HepG2 (cell line): ENCODE measurements around the gene C1QTNF5. TPM values are rescaled to one million over a fixed set of nuclear protein-coding genes. Genes with fewer than 3 reads are reported as not detected.

Experiments used
- AGO2 ChIP-seq: fragments of 200-400 bp; formaldehyde crosslinking; optimal IDR thresholded peaks from 2 replicates; pipeline ENCODE3; 2017; ENCODE audit warnings: mild to moderate bottlenecking, low read depth, low read length, moderate library complexity
- CCAR2 ChIP-seq: fragments of 200-400 bp; formaldehyde crosslinking; optimal IDR thresholded peaks from 2 replicates; pipeline ENCODE3; 2018; ENCODE audit warnings: low read depth, mild to moderate bottlenecking, low read length, moderate library complexity
- EED ChIP-seq: sonication (generic); formaldehyde crosslinking; IDR thresholded peaks from 2 replicates; pipeline ENCODE4 v1.5.0; 2020; ENCODE audit warnings: mild to moderate bottlenecking, missing genetic modification reagents
- ELF3 ChIP-seq: IDR thresholded peaks from 2 replicates; pipeline ENCODE4 v1.6.1; 2016; ENCODE audit warnings: missing genetic modification reagents, missing compliant biosample characterization
- KDM3A ChIP-seq: IDR thresholded peaks from 2 replicates; pipeline ENCODE4 v1.6.1; 2018; ENCODE audit warnings: low read depth, missing compliant biosample characterization
- LCORL ChIP-seq, 2 experiments: fragments of 450-650 bp in 1 of 2; sonication (generic) in 1 of 2; formaldehyde crosslinking in 1 of 2; IDR thresholded peaks; 2 replicates each; pipeline versions ENCODE4 v1.5.0 to v1.6.1; 2017 to 2020; ENCODE audit warnings: antibody characterized with exemption in 1 of 2, missing genetic modification reagents in 1 of 2
- MTA1 ChIP-seq: sonication (generic); formaldehyde crosslinking; IDR thresholded peaks from 2 replicates; pipeline ENCODE4 v1.4.0; 2020; ENCODE audit warnings: missing genetic modification reagents, mild to moderate bottlenecking, borderline replicate concordance
- NKX3-1 ChIP-seq: sonication (generic); formaldehyde crosslinking; IDR thresholded peaks from 2 replicates; pipeline ENCODE4 v1.5.0; 2020; ENCODE audit warnings: missing genetic modification reagents
- PHF21A ChIP-seq: sonication (generic); formaldehyde crosslinking; IDR thresholded peaks from 2 replicates; pipeline ENCODE4 v1.5.0; 2020; ENCODE audit warnings: mild to moderate bottlenecking, missing genetic modification reagents
- PITX1 ChIP-seq: sonication (generic); formaldehyde crosslinking; IDR thresholded peaks from 2 replicates; pipeline ENCODE4 v1.5.1; 2020; ENCODE audit warnings: mild to moderate bottlenecking, missing genetic modification reagents
- PRPF4 ChIP-seq: fragments of 200-400 bp; formaldehyde crosslinking; IDR thresholded peaks from 2 replicates; pipeline ENCODE4 v1.6.1; 2016; ENCODE audit warnings: low read length, low read depth; ENCODE audit not compliant: poor library complexity, severe bottlenecking
- RBM22 ChIP-seq: fragments of 200-400 bp; formaldehyde crosslinking; optimal IDR thresholded peaks from 2 replicates; pipeline ENCODE3; 2017; ENCODE audit warnings: mild to moderate bottlenecking, low read length, moderate library complexity
- SPEN ChIP-seq: sonication (generic); formaldehyde crosslinking; IDR thresholded peaks from 2 replicates; pipeline ENCODE4 v1.5.1; 2020; ENCODE audit warnings: low read depth, mild to moderate bottlenecking, missing genetic modification reagents
- TEAD3 ChIP-seq: optimal IDR thresholded peaks from 2 replicates; pipeline ENCODE3; 2016; ENCODE audit warnings: borderline replicate concordance
- THAP11 ChIP-seq: IDR thresholded peaks from 2 replicates; pipeline ENCODE4 v1.6.1; 2016; ENCODE audit warnings: missing biosample characterization, missing genetic modification reagents
- ZBTB20 ChIP-seq: sonication (generic); formaldehyde crosslinking; IDR thresholded peaks from 2 replicates; pipeline ENCODE4 v1.8.1; 2023; ENCODE audit warnings: missing genetic modification reagents, low read depth, mild to moderate bottlenecking, borderline replicate concordance
- ZBTB38 ChIP-seq: sonication (generic); formaldehyde crosslinking; IDR thresholded peaks from 2 replicates; pipeline ENCODE4 v1.5.1; 2020; ENCODE audit warnings: mild to moderate bottlenecking, missing genetic modification reagents
- ZIK1 ChIP-seq: sonication (generic); formaldehyde crosslinking; IDR thresholded peaks from 2 replicates; pipeline ENCODE4 v1.5.0; 2020; ENCODE audit warnings: mild to moderate bottlenecking, low read depth, missing genetic modification reagents, borderline replicate concordance
- polyA plus RNA-seq, 8 experiments: library from polyadenylated mRNA; depleted of rRNA in 3 of 8; stranded (reverse) in 7 of 8; unstranded in 1 of 8; fragments of >200 nt; fragmentation: Illumina TruSeq in 4 of 8; extraction: Trizol in 4 of 8; gene quantifications; 2 replicates each; pipeline versions ENCODE4 v1.2.1 to v1.2.3, GENCODE V29; 2011 to 2016; ENCODE audit warnings: low read depth in 4 of 8, missing spikeins in 1 of 8, mixed read lengths in 1 of 8; ENCODE audit not compliant: insufficient read depth in 1 of 8
- total RNA-seq, 5 experiments: library from RNA; depleted of rRNA; stranded (reverse); fragments of >200 nt; fragmentation: Illumina TruSeq; extraction: Trizol; gene quantifications; 2 replicates each; pipeline ENCODE4 v1.2.3, GENCODE V29; 2016; ENCODE audit warnings: low read depth in 1 of 5
- TF ChIP-seq, protein P1 (sequence below): fragments of 450-650 bp; IDR thresholded peaks from 2 replicates; pipeline ENCODE4 v1.6.1; 2016
- TF ChIP-seq, protein P2 (sequence below): sonication (generic); formaldehyde crosslinking; IDR thresholded peaks from 2 replicates; pipeline ENCODE4 v1.5.0; 2020; ENCODE audit warnings: missing genetic modification reagents
- TF ChIP-seq, protein P3 (sequence below): sonication (generic); formaldehyde crosslinking; IDR thresholded peaks from 2 replicates; pipeline ENCODE4 v1.5.1; 2020; ENCODE audit warnings: mild to moderate bottlenecking, moderate library complexity, missing genetic modification reagents
- TF ChIP-seq, protein P4 (sequence below): sonication (generic); formaldehyde crosslinking; IDR thresholded peaks from 2 replicates; pipeline ENCODE4 v1.4.0; 2020; ENCODE audit warnings: missing genetic modification reagents

C1QTNF5 gene
- total and polyA plus RNA-seq, 2 of the 13 experiments (the other 11 are each of a cell fraction or from before 2014, with no cell fraction given): 0.86 to 1.2 TPM

DNA sequence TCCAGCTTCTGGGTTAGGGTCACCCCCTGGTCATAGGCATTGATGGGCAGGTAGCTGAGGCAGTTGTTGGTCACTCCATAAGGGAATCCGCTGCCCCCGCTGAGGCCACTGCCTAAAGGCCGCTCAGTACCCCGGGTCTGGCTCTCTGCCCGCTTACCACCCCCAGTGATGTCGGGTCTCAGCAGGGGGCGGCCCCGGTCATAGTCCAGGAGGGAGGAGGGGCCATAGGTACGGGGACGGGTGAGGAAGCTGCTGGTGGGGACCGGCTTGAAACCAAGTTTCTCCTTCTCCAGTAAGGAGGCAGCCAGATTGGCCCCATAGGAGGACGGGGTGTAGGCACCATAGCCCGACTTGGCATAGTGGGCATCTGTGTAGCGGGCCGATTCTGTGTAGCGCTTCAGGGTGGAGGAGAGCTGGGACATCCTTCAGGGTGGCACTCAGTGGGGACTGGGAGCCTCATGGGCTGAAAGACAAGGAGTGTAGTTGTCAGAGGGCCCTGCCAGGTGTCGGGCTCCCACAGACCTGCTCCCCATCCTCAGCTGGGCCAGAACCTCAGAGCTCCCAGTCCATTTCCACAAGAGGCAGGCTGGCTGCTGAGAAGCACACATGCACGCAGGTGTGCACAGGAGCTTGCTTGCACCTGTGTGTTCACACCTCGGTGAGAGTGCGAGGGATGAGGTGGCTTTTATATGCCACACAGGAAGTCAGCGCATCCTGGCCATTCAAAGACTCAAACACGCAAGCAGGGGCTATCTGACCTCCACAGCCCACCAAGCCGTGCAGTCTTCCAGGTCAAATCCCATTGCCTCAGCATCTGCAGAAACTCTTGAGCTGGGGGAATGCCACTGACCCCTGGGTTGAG is 32.6 kb upstream of the C1QTNF5 start (continued):
- TF ChIP-seq ZIK1 (CRISPR knock-in tag): no peak
- TF ChIP-seq NKX3-1 (CRISPR knock-in tag): no peak
- no peak for TF ChIP-seq PRPF4
- no peak for TF ChIP-seq THAP11
- TF ChIP-seq PHF21A (CRISPR knock-in tag): 0 out of 2 replicates have a peak, but pooled peaks have one; percentile 20
- no peak for TF ChIP-seq ELF3 (CRISPR knock-in tag)
- TF ChIP-seq EED (CRISPR knock-in tag): 0 out of 2 replicates have a peak, but pooled peaks have one; percentile 73
- TF ChIP-seq, protein P1, sequence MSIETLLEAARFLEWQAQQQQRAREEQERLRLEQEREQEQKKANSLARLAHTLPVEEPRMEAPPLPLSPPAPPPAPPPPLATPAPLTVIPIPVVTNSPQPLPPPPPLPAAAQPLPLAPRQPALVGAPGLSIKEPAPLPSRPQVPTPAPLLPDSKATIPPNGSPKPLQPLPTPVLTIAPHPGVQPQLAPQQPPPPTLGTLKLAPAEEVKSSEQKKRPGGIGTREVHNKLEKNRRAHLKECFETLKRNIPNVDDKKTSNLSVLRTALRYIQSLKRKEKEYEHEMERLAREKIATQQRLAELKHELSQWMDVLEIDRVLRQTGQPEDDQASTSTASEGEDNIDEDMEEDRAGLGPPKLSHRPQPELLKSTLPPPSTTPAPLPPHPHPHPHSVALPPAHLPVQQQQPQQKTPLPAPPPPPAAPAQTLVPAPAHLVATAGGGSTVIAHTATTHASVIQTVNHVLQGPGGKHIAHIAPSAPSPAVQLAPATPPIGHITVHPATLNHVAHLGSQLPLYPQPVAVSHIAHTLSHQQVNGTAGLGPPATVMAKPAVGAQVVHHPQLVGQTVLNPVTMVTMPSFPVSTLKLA: no peak
- TF ChIP-seq, protein P2, sequence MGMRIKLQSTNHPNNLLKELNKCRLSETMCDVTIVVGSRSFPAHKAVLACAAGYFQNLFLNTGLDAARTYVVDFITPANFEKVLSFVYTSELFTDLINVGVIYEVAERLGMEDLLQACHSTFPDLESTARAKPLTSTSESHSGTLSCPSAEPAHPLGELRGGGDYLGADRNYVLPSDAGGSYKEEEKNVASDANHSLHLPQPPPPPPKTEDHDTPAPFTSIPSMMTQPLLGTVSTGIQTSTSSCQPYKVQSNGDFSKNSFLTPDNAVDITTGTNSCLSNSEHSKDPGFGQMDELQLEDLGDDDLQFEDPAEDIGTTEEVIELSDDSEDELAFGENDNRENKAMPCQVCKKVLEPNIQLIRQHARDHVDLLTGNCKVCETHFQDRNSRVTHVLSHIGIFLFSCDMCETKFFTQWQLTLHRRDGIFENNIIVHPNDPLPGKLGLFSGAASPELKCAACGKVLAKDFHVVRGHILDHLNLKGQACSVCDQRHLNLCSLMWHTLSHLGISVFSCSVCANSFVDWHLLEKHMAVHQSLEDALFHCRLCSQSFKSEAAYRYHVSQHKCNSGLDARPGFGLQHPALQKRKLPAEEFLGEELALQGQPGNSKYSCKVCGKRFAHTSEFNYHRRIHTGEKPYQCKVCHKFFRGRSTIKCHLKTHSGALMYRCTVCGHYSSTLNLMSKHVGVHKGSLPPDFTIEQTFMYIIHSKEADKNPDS: no peak
- TF ChIP-seq TEAD3 (CRISPR knock-in tag): peak; percentile 7
- TF ChIP-seq ZBTB20 (CRISPR knock-in tag): 0 out of 2 replicates have a peak, but pooled peaks have one; percentile 30
- no peak for TF ChIP-seq SPEN (CRISPR knock-in tag)
- no peak for TF ChIP-seq KDM3A
- TF ChIP-seq PITX1 (CRISPR knock-in tag): peak; percentile 14; the same call in 1 of the 2 replicates
- TF ChIP-seq AGO2: peak; percentile 7
- TF ChIP-seq RBM22: peak; percentile 24
- TF ChIP-seq ZBTB38: 0 out of 2 replicates have a peak, but pooled peaks have one; percentile 21
- no peak for TF ChIP-seq LCORL (IDR thresholded peaks at IDR 0.05)
- 0 out of 2 replicates have a peak, but pooled peaks have one; percentile 34 for TF ChIP-seq LCORL (CRISPR knock-in tag; IDR thresholded peaks at IDR 0.05)
- TF ChIP-seq, protein P3, sequence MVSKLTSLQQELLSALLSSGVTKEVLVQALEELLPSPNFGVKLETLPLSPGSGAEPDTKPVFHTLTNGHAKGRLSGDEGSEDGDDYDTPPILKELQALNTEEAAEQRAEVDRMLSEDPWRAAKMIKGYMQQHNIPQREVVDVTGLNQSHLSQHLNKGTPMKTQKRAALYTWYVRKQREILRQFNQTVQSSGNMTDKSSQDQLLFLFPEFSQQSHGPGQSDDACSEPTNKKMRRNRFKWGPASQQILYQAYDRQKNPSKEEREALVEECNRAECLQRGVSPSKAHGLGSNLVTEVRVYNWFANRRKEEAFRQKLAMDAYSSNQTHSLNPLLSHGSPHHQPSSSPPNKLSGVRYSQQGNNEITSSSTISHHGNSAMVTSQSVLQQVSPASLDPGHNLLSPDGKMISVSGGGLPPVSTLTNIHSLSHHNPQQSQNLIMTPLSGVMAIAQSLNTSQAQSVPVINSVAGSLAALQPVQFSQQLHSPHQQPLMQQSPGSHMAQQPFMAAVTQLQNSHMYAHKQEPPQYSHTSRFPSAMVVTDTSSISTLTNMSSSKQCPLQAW (CRISPR knock-in tag): 0 out of 2 replicates have a peak, but pooled peaks have one; percentile 4
- no peak for TF ChIP-seq CCAR2
- TF ChIP-seq, protein P4, sequence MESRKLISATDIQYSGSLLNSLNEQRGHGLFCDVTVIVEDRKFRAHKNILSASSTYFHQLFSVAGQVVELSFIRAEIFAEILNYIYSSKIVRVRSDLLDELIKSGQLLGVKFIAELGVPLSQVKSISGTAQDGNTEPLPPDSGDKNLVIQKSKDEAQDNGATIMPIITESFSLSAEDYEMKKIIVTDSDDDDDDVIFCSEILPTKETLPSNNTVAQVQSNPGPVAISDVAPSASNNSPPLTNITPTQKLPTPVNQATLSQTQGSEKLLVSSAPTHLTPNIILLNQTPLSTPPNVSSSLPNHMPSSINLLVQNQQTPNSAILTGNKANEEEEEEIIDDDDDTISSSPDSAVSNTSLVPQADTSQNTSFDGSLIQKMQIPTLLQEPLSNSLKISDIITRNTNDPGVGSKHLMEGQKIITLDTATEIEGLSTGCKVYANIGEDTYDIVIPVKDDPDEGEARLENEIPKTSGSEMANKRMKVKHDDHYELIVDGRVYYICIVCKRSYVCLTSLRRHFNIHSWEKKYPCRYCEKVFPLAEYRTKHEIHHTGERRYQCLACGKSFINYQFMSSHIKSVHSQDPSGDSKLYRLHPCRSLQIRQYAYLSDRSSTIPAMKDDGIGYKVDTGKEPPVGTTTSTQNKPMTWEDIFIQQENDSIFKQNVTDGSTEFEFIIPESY: peak; percentile 92
- peak; percentile 66; the same call in 1 of the 2 replicates for TF ChIP-seq MTA1 (CRISPR knock-in tag)
